Hematopoietic multipotent progenitor cell treated with erythropoietin and hydrocortisone succinate and interleukin-3 and kit ligand, for 6 days (in vitro differentiated cells): ENCODE measurements around the gene POLA2.
"Not testable (repeated sequence)": the region's sequence is repeated elsewhere in the genome, so short reads cannot be mapped to it uniquely, and the experiment has no call there.

Experiments
- DNase-seq: peaks from one replicate; pipeline ENCODE4 v3.0.0-alpha.2; 2015

POLA2 gene

GRCh38 chr11:65310215-65310614 lies 48.5 kb downstream of the POLA2 start:
- no peak for DNase-seq

DNA sequence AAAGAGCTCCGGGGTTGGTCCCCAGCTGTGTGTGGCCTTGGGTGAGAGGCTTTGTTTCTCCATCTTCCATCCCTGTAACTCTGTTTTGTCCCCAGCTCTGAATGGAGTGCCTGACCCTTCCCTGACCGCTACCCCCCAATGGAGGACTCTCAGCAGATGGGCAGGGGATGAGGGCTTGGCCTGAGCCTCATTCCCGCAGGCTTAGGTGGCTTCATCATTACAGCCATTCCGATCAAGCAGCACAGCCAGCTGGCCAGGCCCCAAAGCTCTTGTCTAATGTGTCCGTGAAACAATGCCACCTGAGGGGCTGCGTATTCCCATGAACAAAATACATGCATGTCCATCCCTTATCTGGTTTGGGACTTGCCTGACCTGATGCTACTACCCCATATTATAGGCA lies 49.0 kb downstream of the POLA2 start:
- DNase-seq = no peak

GRCh38 chr11:65311170-65311678 lies 49.5 kb downstream of the POLA2 start:
- DNase-seq = no peak

DNA sequence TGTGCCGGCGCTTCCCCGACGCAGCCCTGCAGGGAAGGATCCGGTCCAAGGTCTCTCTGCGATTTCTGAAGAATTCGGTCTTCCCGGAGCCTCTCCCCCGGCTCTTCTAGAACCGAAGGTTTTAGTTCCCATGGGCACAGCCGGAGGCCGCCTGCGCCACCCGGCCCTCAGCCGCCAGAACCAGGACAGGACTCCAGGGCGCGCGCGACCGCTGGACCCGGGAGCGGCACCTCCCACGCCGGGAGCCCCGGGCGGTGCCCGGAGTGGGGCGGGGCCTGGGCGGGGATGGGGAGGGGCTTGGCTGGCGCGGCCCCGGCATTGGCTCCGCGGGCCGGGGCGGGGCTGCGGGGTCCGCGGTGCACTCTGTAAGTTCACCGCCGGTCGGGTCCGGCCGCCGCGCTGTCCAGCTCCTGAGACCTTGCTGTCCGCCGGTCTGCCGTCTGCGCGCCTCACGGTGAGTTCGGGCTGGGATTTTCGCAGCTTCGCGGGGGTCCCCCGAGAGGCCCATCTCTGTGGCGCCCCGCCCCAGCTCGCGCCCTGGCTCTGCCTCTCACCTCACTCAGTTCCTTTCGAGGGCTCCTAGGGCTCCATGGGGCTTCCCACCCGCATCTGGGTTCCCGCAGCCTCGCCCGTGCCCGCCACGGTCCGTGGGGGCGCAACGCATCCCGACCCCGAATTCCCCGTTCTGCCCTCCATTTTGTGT lies 52.9 kb downstream of the POLA2 start, which contains the start of gene CDC42EP2:
TSS of gene CDC42EP2 (plus strand) at position 366 of the 703 bp plus-strand sequence. CDS start 6,033 bp downstream, outside the sequence.
- peak; percentile 82 for DNase-seq

DNA sequence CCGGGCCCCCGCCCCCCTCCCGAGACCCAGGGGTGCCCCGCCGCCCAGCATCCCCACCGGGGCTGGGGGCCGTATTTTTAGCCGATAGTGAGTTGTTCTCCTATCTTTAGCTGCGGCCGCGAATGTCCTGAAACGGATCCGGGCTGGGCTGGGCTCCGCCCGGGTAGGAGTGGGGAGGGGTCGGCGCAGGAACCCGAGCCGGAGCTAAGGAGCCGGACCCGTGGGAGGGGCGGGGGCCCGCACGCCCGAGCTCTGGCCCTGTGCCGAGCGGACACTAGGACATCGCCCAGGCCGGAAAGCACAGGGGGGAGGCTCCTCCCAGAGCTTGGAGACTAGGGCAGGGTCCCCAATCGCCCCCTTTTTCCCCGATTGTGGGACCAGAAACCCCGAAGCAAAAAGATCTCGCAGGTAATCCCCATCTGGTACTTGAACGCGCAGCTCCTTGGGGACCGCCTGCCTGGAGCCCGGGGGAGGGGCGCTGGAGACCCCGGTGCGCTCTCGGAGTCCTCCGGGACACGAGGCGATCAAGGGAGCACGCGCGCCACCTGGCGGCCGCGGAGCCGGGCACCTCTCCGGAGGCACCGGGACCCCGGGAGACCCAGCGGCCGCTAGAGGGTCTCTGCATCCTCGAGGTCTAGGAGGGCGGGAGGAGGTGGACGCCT lies 53.6 kb downstream of the POLA2 start:
- DNase-seq = peak; percentile 74

GRCh38 chr11:65315866-65316226 lies 54.1 kb downstream of the POLA2 start:
- no peak for DNase-seq

DNA sequence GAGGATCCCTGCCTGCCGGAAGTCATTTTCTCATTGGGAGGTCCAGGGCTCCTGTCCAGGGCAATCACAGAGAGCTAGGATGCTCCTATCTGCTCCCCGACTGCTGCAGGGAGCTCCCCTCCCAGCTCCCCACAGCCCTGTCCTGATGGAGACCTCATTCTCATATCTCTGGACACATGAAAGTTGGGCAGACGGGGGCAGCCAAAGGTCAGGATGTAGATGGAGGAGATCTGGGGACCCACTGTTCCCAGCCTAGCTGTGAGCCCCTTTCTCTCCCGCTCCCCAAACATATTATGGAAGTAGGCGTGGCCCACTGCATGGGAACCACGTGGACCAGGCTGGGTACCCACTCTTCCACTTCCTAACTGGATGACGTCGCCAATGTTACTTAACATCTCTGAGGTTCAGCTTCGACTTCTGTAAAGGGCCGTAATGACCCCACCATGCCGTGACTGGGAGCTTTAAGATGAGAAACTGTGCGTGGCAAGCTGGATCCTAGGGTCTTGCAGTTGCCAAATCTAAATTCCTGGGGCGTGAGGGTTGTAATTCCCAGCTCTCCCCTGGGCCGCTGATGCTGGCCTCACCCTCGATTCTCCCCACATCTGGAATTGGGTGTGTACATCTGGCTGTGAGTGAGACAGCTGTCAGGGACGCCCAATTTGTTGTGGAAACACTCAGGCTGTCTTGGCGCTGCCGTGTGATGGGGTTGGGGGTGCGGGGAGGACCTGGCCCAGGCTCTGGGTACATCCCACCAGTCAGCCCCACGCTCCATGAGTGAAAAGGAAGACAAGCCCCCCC lies 54.7 kb downstream of the POLA2 start:
- no peak for DNase-seq

- no peak for DNase-seq
These were observed 55.4 kb downstream of the POLA2 start for GRCh38 chr11:65317025-65317786.

DNA sequence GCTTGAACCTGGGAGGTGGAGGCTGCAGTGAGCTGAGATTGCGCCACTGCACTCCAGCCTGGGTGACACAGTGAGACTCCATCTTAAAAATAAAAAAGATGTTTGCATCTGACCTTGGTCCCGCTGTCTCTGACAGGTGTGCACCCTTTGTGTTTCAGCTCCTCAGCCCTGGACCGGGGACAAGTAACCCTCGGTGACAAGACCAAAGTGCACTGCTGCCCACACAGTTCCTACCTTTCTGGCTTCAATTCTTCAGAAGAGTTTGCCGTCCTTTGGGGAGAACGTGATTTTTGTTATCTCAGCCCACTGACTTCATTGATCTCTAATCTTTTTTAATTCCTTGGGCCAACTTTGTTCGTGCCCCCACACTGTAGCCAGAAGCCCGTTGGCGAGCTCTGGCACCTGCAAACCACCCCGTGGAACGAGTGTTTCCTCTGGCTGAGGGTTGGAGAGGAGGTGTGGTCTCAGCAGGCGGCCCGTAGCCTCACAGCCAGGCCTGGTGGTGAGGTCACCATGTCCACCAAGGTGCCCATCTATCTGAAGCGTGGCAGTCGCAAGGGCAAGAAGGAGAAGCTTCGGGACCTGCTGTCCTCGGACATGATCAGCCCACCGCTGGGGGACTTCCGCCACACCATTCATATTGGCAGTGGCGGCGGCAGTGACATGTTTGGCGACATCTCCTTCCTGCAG lies 58.8 kb downstream of the POLA2 start:
- DNase-seq = no peak

DNA sequence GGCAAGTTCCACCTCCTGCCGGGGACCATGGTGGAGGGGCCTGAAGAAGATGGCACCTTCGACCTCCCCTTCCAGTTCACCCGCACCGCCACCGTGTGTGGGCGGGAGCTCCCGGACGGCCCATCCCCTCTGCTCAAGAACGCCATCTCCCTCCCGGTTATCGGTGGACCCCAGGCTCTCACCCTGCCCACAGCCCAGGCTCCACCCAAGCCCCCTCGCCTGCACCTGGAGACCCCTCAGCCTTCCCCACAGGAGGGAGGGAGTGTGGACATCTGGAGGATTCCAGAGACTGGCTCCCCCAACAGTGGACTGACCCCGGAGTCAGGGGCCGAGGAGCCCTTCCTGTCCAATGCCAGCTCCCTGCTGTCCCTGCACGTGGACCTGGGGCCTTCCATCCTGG lies 59.3 kb downstream of the POLA2 start:
- DNase-seq = no peak

DNA sequence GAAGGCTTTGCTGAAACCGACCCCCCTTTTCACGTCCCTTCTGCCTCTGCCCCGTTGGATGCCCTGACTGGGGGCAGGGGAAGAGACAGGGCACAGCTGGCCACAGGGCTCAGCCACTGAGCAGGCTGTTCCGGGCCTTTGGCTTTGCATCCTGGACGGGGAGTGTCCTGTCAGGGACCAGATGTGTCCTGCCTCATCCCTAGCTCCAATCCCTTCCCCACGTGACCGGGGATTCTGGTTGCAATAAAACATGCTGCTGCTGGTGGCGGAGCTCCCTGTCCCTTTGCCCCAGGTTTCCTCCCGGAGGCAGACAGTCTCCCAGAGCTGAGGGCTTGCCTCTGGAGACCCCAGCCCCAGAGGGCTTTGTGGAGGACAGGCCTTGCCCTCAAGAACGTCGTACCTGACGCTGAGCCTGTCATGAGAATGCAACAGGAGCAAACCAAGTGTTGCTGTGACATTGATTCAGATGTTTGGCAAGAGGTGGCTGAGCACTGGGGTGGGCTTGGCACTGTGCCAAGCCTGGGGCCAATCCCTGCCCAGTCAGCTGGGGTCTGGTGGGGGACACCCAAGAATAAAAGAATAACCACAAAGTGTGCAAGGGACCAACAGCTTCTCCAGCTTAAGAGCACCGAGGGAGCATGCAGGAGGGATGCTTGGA lies 60.2 kb downstream of the POLA2 start:
- DNase-seq = no peak

DNA sequence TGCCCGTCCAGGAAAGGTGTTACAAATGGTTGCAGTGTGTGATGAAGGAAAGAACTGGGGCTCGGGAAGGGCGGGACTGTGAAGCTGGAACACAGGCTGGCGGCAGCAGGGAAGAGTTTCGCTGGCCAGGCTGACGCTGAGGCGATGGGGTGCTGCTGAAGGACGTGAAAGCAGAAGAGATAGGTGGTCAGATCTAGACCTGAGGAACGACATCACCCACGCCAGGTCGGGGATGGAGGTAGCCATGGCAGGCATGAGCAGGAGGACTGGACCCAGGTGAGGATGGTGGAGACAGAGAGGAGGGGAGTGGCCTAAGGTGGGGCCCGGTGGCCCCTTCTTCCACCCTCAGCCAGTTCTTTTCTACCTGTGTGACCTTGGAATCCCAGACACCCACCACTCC lies 62.1 kb downstream of the POLA2 start:
- DNase-seq = no peak

DNA sequence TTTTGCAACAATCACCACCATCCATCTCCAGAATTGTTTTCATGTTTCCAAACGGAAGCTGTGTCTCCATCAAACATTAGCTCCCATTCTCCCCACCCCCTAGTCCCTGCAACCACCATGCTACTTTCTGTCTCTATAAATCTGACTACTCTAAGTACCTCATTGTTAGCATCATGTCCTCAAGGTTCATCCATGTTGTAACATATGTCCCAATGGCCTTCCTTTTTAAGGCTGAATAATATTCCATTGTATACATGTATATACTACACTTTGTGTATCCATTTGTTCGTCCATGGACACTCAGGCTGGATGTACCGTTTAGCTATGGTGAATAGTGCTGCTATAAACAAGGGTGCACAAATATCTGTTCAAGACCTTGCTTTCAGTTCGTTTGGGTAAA lies 63.7 kb downstream of the POLA2 start:
- no peak for DNase-seq

DNA sequence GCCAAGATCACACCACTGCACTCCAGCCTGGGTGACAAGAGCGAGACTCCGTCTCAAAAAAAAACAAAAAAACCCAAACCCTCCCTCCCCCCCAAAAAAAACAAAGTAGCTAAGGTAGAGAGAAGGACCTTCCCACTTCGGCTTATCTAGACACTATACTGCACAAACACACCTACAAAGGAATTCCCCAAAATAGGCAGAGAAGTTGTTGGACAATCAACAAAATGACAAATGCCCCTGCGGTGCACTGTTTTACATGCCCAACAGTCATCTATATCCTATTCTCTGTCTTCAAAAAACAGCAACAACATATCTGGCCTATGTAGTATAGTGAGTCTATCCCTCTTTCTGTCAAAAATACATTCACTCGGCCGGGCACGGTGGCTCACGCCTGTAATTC lies 65.3 kb downstream of the POLA2 start:
- DNase-seq = no peak

DNA sequence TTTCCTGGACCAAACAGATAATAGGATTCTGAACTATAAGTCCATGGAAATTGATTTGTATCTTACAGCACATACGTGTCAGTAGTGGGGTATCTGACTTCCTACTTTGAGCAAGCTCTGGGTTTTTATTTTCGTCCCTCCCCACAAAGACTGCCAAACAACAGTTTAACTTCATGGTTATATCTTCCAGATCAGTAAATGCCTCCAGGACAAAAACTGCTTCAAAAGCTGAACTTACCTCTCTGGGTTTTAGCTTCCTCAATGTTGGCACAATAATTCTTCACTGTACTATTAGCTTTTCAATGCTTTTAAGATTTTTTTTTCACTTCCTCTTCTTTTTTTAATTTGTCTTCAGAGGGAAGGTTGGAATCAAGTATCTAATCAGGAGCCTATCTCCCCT lies 67.7 kb downstream of the POLA2 start:
- no peak for DNase-seq

GRCh38 chr11:65329944-65330403 lies 68.2 kb downstream of the POLA2 start:
- DNase-seq = peak; percentile 99

DNA sequence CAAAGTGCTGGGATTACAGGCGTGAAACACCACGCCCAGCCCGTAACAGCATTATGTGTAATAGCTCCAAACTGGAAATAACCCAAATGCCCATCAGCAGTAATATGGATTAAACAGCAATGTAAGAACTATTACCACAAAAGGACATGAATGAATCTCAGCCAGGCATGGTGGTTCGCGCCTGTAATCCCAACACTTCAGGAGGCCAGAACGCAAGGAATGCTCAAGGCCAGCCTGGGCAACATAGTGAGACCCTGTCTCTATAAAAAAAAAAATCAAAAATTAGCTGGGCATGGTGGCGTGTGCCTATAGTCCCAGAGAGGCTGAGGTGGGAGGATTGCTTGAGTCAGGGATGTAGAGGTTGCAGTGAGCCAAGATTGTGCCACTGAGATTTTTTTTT lies 68.8 kb downstream of the POLA2 start:
- DNase-seq = no peak

- DNase-seq = not testable (repeated sequence)
These were observed 70.8 kb downstream of the POLA2 start for GRCh38 chr11:65332591-65332990.

GRCh38 chr11:65334696-65335295 lies 73.0 kb downstream of the POLA2 start:
- peak; percentile 18 for DNase-seq

- DNase-seq = peak; percentile 47
These were observed 76.9 kb downstream of the POLA2 start for GRCh38 chr11:65338676-65339075.

DNA sequence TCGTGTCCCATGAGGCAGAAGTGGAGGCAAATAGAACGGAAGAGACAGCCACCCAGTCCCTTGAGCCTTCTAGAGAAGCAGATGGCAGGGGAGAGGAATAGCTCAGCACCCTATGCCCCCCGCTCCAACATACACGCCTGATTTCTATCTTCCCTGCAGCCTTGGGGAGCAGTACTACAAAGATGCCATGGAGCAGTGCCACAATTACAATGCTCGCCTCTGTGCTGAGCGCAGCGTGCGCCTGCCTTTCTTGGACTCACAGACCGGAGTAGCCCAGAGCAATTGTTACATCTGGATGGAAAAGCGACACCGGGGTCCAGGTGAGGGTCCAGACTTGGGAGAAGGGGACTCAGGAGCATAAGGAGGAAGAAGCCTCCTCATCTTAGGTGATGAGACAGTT lies 78.5 kb downstream of the POLA2 start:
- no peak for DNase-seq
